HUES6 (cell line): Measurements from ENCODE around the gene C9orf50.
A peak's percentile ranks its signal among the peaks of the same experiment; 100 is the strongest.

Experiments used
- H3K27ac ChIP-seq: 2 replicates; pipeline ENCODE4 v1.7.0; 2013; ENCODE audit warnings: low read depth, mild to moderate bottlenecking, low read length, inconsistent platforms
- H3K27me3 ChIP-seq: 2 replicates; pipeline ENCODE4 v1.6.1; 2013; ENCODE audit warnings: low read length; ENCODE audit not compliant: control insufficient read depth, insufficient read depth
- H3K36me3 ChIP-seq: 2 replicates; pipeline ENCODE4 v1.6.1; 2013; ENCODE audit warnings: low read length; ENCODE audit not compliant: control insufficient read depth, insufficient read depth
- H3K4me1 ChIP-seq: 2 replicates; pipeline ENCODE4 v1.6.1; 2013; ENCODE audit warnings: low read length; ENCODE audit not compliant: control insufficient read depth, insufficient read depth
- H3K4me3 ChIP-seq: 2 replicates; pipeline ENCODE4 v1.5.1; 2013; ENCODE audit warnings: low read depth, low read length
- H3K9ac ChIP-seq: one replicate; pipeline ENCODE4 v1.6.1; 2013; ENCODE audit warnings: mild to moderate bottlenecking, low read length
- H3K9me3 ChIP-seq: 2 replicates; pipeline ENCODE4 v1.6.1; 2013; ENCODE audit warnings: low read depth, low read length; ENCODE audit not compliant: control insufficient read depth, insufficient read depth

C9orf50 gene

GRCh38 chr9:129608561-129609481 lies 12.1 kb downstream of the C9orf50 start:
- peaks cover 39% of the 10 kb centered on the region for H3K4me1 ChIP-seq
- no peak overlapping the region for H3K9ac ChIP-seq

GRCh38 chr9:129607027-129607387 lies 13.9 kb downstream of the C9orf50 start:
- Histone ChIP-seq H3K27ac (no peak overlapping the region), H3K36me3 (no peaks in the 10 kb centered on the region), H3K4me3 (no peak overlapping the region), H3K9me3 (no peaks in the 10 kb centered on the region), H3K9ac (no peak overlapping the region), H3K27me3 (peaks cover 2% of the 10 kb centered on the region; the same call in 1 of the 2 replicates), H3K4me1 (peaks cover 47% of the 10 kb centered on the region)

More at GRCh38 chr9:129608561-129609481, 12.1 kb downstream of the C9orf50 start:
- no peak overlapping the region for H3K4me3 ChIP-seq
- H3K27me3 ChIP-seq: peaks cover 2% of the 10 kb centered on the region; the same call in 1 of the 2 replicates
- no peaks in the 10 kb centered on the region for H3K9me3 ChIP-seq
- H3K27ac ChIP-seq: no peak overlapping the region
- H3K36me3 ChIP-seq: no peaks in the 10 kb centered on the region

- H3K4me3 ChIP-seq: no peak overlapping the region
- no peak overlapping the region for H3K27ac ChIP-seq
- peaks cover 47% of the 10 kb centered on the region for H3K4me1 ChIP-seq
- H3K9me3 ChIP-seq: no peaks in the 10 kb centered on the region
- no peak overlapping the region for H3K9ac ChIP-seq
- no peaks in the 10 kb centered on the region for H3K36me3 ChIP-seq
- peaks cover 2% of the 10 kb centered on the region; the same call in 1 of the 2 replicates for H3K27me3 ChIP-seq
These were observed 14.5 kb downstream of the C9orf50 start for GRCh38 chr9:129606161-129607026.

GRCh38 chr9:129604766-129605163 lies 16.1 kb downstream of the C9orf50 start:
- Histone ChIP-seq H3K27ac (no peak overlapping the region), H3K9ac (no peak overlapping the region), H3K27me3 (peaks cover 2% of the 10 kb centered on the region; the same call in 1 of the 2 replicates), H3K36me3 (no peaks in the 10 kb centered on the region), H3K4me3 (no peak overlapping the region), H3K9me3 (no peaks in the 10 kb centered on the region), H3K4me1 (peaks cover 42% of the 10 kb centered on the region)

- Histone ChIP-seq H3K36me3 (no peaks in the 10 kb centered on the region), H3K9me3 (no peaks in the 10 kb centered on the region), H3K4me3 (no peak overlapping the region), H3K4me1 (peaks cover 39% of the 10 kb centered on the region), H3K27me3 (no peaks in the 10 kb centered on the region), H3K9ac (peak overlapping the region; percentile 2), H3K27ac (no peak overlapping the region)
These were observed 16.7 kb downstream of the C9orf50 start for GRCh38 chr9:129604056-129604765.

GRCh38 chr9:129602598-129603415 lies 18.1 kb downstream of the C9orf50 start:
- H3K9ac ChIP-seq: no peak overlapping the region
- peaks cover 5% of the 10 kb centered on the region; the same call in 1 of the 2 replicates for H3K27me3 ChIP-seq
- H3K27ac ChIP-seq: no peak overlapping the region
- H3K4me3 ChIP-seq: no peak overlapping the region; the same call in 1 of the 2 replicates
- H3K4me1 ChIP-seq: peaks cover 42% of the 10 kb centered on the region
- H3K36me3 ChIP-seq: no peaks in the 10 kb centered on the region
- no peaks in the 10 kb centered on the region for H3K9me3 ChIP-seq

- no peaks in the 10 kb centered on the region for H3K36me3 ChIP-seq
- no peak overlapping the region for H3K9ac ChIP-seq
- peaks cover 5% of the 10 kb centered on the region; the same call in 1 of the 2 replicates for H3K27me3 ChIP-seq
- no peaks in the 10 kb centered on the region for H3K9me3 ChIP-seq
- no peak overlapping the region for H3K4me3 ChIP-seq
- no peak overlapping the region for H3K27ac ChIP-seq
- peaks cover 40% of the 10 kb centered on the region for H3K4me1 ChIP-seq
These were observed 19.7 kb downstream of the C9orf50 start for GRCh38 chr9:129601082-129601674.

GRCh38 chr9:129598089-129598596 lies 22.8 kb downstream of the C9orf50 start:
- Histone ChIP-seq H3K4me3 (peak overlapping the region; percentile 76), H3K9me3 (no peaks in the 10 kb centered on the region), H3K27ac (peak overlapping the region; percentile 95; the same call in 1 of the 2 replicates), H3K36me3 (no peaks in the 10 kb centered on the region), H3K9ac (peak overlapping the region; percentile 91), H3K27me3 (peaks cover 21% of the 10 kb centered on the region), H3K4me1 (peaks cover 45% of the 10 kb centered on the region)

- Histone ChIP-seq H3K9me3 (no peaks in the 10 kb centered on the region), H3K4me3 (peak overlapping the region; percentile 76), H3K36me3 (no peaks in the 10 kb centered on the region), H3K9ac (peak overlapping the region; percentile 91), H3K27ac (peak overlapping the region; percentile 95; the same call in 1 of the 2 replicates), H3K4me1 (peaks cover 43% of the 10 kb centered on the region), H3K27me3 (peaks cover 26% of the 10 kb centered on the region)
These were observed 23.4 kb downstream of the C9orf50 start for GRCh38 chr9:129597355-129598088.
